HG03575 (cell line): Measurements from ENCODE around the gene PILRA.

ENCODE experiments used
- ATAC-seq: cut with Tn5 transposase; IDR thresholded peaks from one replicate; pipeline ENCODE4 v1.9.1; 2021; ENCODE audit not compliant: unreplicated experiment, insufficient number of reproducible peaks, low FRiP score; ENCODE audit errors: extremely low read depth

Gene PILRA

GRCh38 chr7:100400041-100400440 lies 26.8 kb downstream of the PILRA start:
- no peak for ATAC-seq

- no peak for ATAC-seq
Measured at GRCh38 chr7:100400656-100401055, 27.4 kb downstream of the PILRA start.

- no peak for ATAC-seq
Measured at GRCh38 chr7:100401811-100402210, 28.5 kb downstream of the PILRA start.

- no peak for ATAC-seq
Measured at GRCh38 chr7:100402241-100402640, 29.0 kb downstream of the PILRA start.

DNA sequence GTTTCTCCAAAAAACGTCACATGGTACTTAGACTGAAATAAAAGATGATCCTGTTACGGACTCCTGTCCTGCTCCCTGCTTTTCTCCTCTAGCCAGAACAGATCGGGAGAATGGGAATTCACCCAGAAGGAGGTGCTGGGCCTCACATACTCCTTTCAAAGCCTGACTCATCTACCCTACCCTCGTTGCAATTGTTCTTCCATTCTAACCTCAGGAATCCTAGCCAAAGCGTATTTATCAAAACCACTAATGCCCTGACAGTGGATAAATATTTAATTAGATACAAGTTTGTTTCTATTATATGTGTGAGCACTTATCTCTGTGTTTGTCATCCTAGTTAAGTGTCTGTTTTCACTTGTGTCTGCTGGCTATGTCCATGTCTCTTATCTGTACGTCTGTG lies 33.5 kb downstream of the PILRA start:
- no peak for ATAC-seq

DNA sequence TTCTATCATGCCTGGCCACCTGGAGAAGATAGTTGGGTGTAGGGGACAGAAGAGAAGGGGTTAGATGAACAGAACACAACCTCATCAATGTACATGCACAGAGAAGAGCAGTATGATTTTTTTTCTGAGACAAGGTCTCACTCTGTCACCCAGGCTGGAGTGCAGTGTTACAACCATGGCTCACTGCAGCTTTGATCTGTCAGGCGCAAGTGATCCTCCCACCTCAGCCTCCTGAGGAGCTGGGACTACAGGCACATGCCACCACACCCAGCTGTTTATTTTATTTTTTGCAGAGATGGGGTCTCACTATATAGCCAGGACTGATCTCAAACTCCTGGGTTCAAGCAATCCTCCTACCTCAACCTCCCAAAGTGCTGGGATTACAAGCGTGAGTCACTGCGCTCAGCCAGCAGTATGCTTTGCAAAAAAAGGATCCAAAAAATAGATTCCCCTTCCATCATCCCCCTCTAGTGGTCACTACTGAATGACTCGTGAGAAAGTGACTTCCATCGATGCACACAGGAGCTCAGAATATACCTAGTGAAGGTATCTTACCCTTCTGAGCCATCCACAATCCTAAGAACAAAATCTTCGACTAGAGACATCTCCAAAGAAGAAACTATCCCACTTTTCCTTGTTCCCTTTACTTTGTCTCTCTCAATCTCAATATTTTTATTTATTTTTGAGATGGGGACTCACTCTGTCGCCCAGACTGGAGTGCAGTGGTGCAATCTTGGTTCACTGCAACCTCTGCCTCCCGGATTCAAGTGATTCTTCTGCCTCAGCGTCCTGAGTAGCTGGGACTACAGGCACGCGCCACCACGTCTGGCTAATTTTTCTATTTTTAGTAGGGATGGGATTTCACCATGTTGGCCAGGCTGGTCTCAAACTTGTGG lies 34.2 kb downstream of the PILRA start:
- no peak for ATAC-seq

DNA sequence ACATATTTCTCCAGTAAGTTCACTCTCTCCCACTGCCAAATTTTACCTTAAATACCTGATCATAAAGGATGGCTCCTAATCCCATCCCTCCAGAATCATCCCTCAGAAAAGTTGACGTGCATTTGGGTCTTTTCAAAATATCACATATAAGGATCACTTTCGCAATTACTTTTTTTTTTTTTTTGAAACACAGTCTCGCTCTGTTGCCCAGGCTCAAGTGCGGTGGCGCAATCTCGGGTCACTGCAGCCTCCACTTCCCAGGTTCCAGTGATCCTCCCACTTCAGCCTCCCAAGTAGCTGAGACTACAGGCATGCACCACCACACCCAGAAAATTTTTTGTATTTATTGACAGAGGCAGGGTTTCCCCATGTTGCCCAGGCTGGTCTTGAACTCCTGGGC lies 37.8 kb downstream of the PILRA start:
- ATAC-seq, result no peak

- no peak for ATAC-seq
Measured at GRCh38 chr7:100413346-100413745, 40.1 kb downstream of the PILRA start.

GRCh38 chr7:100413889-100414288 lies 40.6 kb downstream of the PILRA start:
- no peak for ATAC-seq

DNA sequence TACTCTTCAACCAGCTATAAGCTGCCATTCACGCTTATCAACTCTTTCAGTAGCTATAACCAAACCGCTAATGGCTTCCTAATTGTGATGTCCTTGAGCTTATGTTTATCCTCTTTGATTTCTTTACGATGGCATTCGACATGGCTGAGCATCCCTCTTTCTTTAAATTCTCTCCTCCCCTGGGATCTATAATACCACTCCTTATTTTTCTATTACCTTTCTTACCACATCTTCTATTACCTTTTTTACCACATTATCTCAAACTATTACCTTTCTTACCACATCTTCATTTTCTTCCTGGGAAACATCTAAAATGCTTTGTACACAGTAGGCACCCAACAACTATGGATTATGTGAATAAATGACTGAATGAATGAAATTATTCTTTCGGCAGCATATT lies 42.2 kb downstream of the PILRA start:
- no peak for ATAC-seq

DNA sequence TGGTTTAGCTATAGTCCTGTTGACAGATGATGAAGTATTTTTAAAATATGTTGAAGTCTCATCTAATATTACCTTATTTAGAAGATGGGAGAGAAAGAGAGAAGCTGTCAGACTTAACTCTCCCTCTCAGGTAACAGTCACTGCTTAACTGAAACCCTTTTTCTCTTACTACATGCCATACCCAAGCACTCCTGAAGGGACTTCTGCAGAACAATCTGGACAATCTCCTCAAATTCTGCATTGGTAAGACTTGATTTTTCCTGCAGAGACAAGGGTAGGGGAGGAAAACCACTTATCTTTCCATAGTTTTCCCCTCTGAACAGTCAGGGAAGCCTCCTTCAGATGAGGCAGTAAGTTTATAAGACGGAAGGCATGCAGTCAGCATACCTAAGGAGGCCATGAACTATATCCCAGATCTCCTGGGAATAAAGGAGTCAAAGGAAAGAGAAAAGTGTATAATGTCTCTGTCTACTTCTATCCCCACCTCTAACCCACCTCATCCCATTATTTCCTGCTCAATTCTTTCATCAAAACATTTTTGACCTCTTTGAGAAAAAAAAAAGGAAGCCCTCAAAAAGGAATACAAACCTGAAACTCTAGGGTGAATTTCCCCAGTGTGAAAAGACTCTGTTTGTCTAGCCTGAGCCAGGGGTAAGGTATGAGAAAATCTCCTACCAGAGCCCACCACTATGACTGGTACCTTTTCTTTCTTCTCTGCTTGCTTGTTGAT lies 45.8 kb downstream of the PILRA start:
- ATAC-seq, result no peak

DNA sequence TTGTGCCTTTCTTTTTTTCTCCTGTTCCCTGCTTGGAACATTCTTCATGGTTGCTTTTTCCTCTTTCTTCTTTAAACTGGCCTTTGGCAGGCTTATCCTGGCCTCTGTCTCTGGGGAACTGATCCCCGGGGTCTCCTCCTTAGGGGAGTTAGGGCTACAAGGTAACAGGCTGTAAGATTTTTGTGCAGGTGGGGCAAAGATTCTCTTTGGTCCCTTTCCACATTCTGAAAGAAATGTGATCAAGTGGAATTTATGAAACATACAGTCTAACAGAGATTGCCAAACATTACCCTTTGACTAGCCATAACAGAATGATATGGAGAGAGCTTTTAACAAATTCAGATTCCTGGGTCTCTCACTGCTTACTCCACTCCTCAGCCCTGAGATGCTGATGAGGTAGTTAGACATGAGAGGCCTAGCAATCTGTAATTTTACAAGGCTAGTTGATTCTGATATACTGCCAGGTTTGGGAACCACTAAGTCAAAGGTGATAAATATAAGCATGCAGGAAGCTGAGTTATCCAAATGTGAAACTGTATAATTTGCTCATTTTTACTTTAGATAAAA lies 46.5 kb downstream of the PILRA start:
- ATAC-seq, result no peak

DNA sequence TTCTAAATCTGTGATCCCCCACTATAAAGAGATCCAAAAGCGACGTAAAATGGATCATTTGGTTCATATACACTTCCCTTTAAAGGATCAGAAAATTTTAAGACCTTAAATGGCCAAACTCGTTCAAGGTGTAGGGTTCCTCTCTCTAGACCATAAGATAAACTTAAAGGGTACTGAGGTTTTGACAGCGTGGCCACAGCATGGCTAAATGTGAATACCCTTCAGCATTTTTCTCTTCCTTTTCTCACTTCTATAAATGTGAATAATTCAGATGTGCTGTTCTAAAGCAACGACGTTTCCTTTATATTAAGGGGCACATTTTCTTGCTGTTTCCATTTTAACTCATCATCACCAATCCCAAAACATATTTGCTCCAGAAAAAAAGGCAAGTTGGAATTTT lies 50.0 kb downstream of the PILRA start:
- no peak for ATAC-seq

DNA sequence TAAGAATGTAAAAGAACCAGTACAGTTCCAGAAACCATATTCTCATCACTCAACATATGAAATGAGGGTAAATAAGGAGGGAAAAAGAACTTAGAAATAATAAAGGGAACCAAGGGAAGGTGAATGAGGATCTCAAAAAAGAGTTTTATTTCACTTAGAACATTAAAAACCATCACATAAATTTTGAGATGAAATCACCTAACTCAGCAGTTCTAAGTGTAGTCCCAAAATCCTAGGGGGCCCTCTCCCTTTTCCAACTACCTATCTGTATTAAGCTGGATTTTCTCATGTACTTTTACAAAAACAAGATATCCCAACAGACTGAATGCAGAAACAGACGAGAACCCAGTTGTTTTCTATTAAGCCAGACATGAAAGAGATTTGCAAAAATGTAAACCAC lies 52.1 kb downstream of the PILRA start:
- ATAC-seq, result no peak

DNA sequence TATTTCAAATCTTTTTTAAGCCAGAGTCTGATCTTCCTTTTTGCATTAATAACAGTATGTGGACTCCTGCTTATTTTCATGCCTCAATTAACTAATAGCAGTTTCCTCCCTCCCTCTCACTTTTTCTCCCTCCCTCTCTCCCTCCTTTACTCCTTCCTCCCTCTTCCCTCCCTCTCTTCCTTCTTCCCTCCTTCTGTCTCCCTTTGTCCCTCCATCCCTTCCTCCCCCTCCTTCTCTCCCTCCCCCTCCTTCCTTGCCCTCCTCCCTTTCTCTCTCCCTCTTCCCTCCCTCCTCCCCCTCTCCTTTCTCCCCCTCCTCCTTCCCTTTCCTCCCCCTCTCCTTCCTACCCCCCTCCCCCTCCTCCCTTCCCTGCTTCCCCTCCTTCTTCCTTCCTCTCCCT lies 53.2 kb downstream of the PILRA start:
- no peak for ATAC-seq

DNA sequence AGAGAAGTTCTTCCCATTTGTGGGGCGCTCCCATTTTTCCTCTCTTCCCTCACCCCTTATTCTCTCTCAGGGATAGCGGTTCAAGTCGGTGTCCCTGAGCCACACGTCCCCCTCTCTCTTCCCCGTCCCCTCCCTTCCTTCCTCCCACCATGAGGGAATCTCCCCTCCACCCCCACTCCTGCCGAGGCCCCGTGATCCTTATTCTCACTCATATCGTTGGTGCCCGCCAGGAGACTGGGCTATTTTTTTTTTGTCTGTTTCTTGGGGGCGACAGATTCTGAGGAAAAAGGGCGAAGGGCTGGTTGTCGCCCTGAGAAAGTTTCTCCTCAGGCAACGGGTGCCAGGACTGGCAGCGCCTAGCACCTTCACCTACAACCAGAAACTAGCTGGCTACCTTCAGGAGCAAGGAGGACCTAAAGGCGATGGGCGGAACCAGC lies 54.5 kb downstream of the PILRA start:
- no peak for ATAC-seq

GRCh38 chr7:100428199-100428966 lies 55.1 kb downstream of the PILRA start, which contains the start of gene ZCWPW1:
Gene ZCWPW1 (minus strand): TSS chr7:100428703. CDS start chr7:100420649, 8,054 bp downstream.
- ATAC-seq, result no peak

- no peak for ATAC-seq
Measured at GRCh38 chr7:100428967-100429636, 55.8 kb downstream of the PILRA start.
